RWPE1 (cell line): ENCODE results near the gene ZNF775.

Experiments used
- CTCF ChIA-PET: fragments of 350-600 bp; sonication (Branson Sonifier 250); formaldehyde crosslinking; extraction: SDS; loops from one replicate; lab custom pipeline; 2021; lab: Yijun Ruan, JAX
- POLR2A ChIA-PET: fragments of 400-600 bp; formaldehyde crosslinking; extraction: SDS; loops from one replicate; lab custom pipeline; 2020; ENCODE audit warnings: antibody characterized with exemption; ENCODE audit not compliant: low non-redundant PET; lab: Yijun Ruan, JAX
- DNase-seq: peaks from one replicate; pipeline ENCODE4 v3.0.0; 2012; ENCODE audit warnings: low spot score
- H3K27ac ChIP-seq: fragments of 450-650 bp; 2 replicates; pipeline ENCODE4 v1.5.1; 2017
- TF ChIP-seq, protein P1 (sequence below): fragments of 450-650 bp; conservative IDR thresholded peaks from 2 replicates; pipeline ENCODE4 v1.5.1; 2017; ENCODE audit warnings: low read depth, mild to moderate bottlenecking

Gene ZNF775

DNA sequence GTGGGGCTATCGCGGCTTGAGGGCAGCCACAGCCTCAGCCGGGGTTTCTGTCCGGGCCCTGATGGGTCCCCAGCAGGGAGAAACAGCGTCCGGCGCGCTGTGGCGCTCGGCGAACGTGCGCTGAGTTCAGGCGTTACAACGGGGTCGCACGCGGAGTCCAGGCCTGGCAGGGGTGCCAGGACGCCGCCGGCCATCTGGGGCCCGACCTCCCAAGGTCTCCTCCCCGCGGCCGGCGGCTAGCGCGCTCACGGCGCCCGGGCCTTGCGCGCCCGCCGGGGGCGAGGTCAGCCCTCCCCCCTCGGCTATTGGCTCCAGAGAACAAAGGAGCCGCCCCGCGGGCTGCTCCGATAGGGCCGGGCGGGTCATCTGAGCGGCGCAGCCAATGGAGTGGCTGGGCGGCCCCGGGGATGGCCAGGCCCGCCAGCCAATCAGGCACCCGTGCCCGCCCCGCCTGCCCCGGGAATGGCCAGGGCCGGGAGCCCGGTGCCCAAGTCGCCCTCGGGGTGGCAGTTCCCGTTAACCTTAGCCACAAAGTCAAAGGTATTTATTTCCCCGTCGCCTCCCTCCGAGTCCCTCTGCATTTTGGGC, at the start of gene ZNF775:
Gene ZNF775 (plus strand): TSS at position 478 of the 588 bp plus-strand sequence. CDS start 9,141 bp downstream, outside the sequence.
- ChIA-PET POLR2A (no interaction called here), CTCF (no interaction called here)
- TF ChIP-seq, protein P1, sequence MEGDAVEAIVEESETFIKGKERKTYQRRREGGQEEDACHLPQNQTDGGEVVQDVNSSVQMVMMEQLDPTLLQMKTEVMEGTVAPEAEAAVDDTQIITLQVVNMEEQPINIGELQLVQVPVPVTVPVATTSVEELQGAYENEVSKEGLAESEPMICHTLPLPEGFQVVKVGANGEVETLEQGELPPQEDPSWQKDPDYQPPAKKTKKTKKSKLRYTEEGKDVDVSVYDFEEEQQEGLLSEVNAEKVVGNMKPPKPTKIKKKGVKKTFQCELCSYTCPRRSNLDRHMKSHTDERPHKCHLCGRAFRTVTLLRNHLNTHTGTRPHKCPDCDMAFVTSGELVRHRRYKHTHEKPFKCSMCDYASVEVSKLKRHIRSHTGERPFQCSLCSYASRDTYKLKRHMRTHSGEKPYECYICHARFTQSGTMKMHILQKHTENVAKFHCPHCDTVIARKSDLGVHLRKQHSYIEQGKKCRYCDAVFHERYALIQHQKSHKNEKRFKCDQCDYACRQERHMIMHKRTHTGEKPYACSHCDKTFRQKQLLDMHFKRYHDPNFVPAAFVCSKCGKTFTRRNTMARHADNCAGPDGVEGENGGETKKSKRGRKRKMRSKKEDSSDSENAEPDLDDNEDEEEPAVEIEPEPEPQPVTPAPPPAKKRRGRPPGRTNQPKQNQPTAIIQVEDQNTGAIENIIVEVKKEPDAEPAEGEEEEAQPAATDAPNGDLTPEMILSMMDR, result no peak
- peak within 1 kb of the TSS; percentile 94 for H3K27ac ChIP-seq
- peak; percentile 99 for DNase-seq

DNA sequence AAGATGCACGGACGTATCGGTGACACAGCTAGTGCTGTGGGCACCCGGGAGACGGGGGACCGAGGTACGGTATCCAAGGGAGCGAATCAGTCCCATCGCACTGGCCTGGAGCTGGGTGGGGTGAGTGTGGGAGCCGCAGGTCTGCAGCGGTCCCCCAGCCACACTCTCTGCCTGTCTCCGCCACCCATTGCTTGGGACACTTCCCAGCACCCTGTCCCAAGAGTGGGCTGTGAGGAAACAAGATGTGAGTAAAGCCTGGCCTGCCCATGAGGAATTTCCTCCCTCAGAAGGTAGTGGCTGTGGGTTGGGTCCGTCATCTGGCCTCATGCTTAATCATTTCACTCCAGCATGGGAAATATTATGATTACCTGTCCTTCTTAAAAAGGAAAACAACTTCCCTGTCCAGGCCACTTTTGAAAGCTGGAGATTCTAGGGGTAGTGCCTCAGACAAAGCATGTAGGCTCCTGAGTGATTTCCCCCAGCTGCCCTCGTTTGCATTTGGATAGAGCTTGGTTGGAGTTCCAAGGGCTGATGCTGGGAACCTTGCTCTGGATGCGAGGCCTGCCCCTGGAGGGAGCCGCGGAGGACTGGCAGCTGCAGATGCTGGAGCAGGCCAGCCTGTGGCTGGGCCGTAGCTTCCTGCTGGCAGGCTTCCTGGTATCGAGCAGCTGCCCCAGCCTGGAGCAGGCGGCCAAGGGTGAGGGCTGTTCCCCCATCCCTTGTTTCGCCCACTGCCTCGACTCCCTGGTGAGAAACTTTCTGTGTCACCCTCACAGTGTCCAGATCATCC, 49.6 kb upstream of the ZNF775 start:
- CTCF ChIA-PET, result no interaction called here
- POLR2A ChIA-PET, result no interaction called here
- DNase-seq, result no peak
- TF ChIP-seq, protein P1, result no peak
- no peak overlapping the region for H3K27ac ChIP-seq

DNA sequence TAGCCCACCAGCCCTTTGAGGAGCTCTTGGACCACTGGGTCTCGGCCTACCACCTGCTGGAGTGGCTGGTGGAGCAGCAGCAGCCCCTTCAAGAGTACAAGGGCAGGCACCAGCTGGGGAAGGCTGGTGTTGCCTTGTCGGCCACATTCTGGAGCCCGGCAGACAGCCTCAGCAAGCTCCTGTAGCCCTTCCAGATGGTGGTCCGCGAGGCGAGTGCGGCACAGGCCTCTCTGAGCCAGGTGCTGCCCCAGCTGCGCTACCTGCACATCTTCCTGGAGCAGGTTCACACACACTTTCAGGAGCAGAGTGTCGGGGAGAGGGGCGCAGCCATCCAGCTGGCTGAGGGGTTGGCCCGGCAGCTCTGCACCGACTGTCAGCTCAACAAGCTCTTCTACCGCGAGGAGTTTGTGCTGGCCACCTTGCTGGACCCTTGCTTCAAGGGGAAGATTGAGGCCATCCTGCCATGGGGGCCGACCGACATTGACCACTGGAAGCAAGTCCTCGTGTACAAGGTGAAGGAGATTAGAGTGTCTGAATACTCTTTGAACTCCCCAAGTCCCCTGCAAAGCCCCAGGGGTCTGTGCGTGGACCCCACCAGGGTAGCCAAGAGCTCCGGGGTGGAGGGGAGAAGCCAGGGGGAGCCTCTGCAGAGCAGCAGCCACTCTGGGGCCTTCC, 48.8 kb upstream of the ZNF775 start:
- H3K27ac ChIP-seq, result no peak overlapping the region
- CTCF ChIA-PET, result no interaction called here
- DNase-seq, result no peak
- POLR2A ChIA-PET, result no interaction called here
- TF ChIP-seq, protein P1, result no peak

DNA sequence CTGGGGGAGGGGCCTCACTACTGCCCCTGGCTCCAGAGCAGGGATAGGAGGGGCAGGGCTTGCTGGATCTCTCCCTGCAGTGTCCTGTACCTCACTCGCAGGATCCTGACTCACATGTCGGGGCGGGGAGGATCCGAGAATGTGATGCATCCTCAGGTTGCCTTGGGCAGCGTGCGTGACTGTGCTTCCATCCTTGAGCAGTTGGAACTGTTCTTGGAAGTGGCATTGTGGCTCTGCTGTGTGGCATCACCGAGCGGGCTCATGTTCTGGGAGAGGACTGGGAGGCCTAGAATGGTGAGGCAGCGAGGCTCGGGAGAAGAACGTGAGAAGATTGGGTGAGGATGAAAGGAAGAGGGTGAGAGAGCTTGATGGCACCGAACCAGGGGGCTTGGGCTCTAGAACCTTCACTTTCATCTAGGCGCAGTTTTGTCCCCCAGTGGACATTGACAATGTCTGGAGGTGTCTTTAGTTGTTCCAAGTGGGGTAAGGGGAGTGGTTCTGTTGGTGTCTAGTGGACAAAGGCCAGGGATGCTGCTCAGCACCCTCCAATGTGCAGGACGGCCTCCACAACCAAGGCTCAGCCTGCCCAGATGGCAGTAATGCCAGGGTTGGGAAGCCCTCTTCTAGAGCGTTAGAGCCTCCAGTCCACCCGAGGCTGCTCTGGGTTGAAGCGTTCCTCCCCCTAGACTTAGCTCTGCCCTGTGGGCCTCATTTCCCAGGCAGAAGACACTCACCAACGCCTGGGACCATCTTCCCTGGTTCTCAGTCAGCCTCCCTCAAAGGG, 46.1 kb upstream of the ZNF775 start:
- H3K27ac ChIP-seq, result no peak overlapping the region
- CTCF ChIA-PET, result interaction anchor here (0.6 kb wide), 1 partner anchor 106 kb away, joined by 3 read pairs; no protein-coding TSS in a partner anchor
- TF ChIP-seq, protein P1, result no peak

DNA sequence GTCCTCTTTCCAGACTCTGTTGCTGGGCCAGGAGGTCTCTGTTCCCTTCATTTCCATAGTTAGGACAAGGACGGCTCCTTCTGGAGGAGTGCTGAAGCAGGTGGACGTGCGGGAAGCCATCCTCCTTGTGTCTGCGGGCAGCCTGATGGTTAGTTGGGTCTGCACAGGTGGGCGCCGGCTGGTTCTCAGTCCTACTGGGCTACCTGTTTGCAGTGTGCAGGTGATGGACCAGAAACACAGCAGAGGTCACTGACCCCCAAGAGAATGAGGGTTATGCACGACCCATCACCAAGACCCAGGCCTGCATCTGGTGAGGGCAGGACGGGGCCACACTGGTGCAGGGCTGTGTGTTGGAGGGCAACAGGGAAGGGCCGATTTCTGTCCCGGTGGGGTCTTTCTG, 45.5 kb upstream of the ZNF775 start:
- H3K27ac ChIP-seq, result no peak overlapping the region
- ChIA-PET CTCF (interaction anchor here (0.6 kb wide), 1 partner anchor 105 kb away, joined by 3 read pairs; no protein-coding TSS in a partner anchor), POLR2A (no interaction called here)
- DNase-seq, result no peak
- TF ChIP-seq, protein P1, result no peak

More for the DNA sequence above, 46.1 kb upstream of the ZNF775 start:
- DNase-seq, result no peak
- POLR2A ChIA-PET, result no interaction called here

DNA sequence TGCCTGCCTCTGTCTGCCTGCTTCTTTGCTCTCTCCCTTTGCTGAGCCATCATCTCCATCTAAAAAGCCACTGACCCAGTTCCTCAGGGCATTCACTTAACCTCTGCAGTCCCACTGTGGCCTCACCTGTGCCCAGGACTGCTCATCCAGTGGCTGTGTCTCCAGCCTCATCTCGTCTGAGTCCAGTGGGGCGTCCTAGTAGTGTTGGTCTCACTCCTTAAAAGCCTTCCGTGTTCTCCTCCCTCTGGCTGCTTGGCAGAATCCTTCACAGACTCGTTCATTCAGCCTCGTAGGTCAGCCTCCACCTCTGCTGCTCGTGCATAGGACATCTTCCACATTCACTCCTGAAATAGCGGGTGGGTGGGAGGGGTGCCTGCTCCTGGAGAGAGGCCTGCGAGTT, 45.0 kb upstream of the ZNF775 start:
- no peak for DNase-seq
- ChIA-PET POLR2A (no interaction called here), CTCF (no interaction called here)
- H3K27ac ChIP-seq, result no peak overlapping the region
- TF ChIP-seq, protein P1, result no peak
